ENCODE results near the gene TSPAN4.

TSPAN4 gene

DNA sequence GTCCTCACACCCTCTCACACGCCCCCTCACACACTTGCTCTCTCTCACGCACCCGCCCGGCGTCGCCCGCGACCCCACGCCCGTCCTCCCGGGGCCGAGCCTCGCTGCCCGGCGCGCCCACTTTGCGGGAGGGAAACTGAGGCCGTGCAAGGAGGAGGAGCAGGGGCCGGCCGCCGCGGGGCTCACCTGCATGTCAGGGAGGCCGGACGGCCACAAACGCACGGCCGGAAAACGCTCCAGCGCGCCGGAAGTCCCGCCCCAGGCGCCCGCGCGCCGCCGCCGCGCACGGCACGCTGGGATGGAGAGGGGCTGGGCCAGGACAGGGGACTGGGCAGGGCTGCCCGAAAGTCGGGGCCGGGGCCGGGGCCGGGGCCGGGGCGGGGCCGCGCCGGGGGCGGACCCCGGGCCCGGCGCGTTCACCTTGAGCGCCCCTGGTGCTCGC is 68.0 kb downstream of the TSPAN4 start, which contains the start of gene CHID1:
Gene CHID1, minus strand, starts transcription at position 222 of the 442 bp plus-strand sequence. CDS start 5,994 bp downstream, outside the sequence.
- H3K4me3 ChIP-seq = peak within 1 kb of the TSS; percentile 81 to 97 (median 91)
- H3K9ac ChIP-seq = peak within 1 kb of the TSS; percentile 90 to 98 (median 96)
- H3K36me3 ChIP-seq = peaks cover 0 to 38% (median 24%) of the 10 kb centered on the region in 11 experiments; a peak in 17 of 22 replicates
- no peaks in the 10 kb centered on the region for H3K27me3 ChIP-seq
- peaks cover 0 to 45% (median 38%) of the 10 kb centered on the region in 11 experiments; a peak in 19 of 22 replicates for H4K20me1 ChIP-seq
- H3K9me3 ChIP-seq (replicated peaks in 1 of 11) = no peaks in the 10 kb centered on the region
- H3K4me2 ChIP-seq = peak within 1 kb of the TSS; percentile 94 to 98 (median 96)
- peak within 1 kb of the TSS; percentile 92 to 97 (median 95) for H3K27ac ChIP-seq
- H3K4me1 ChIP-seq = peaks cover 31 to 68% (median 40%) of the 10 kb centered on the region in 10 experiments
- TF ChIP-seq Cebpa-rat (IDR thresholded peaks at IDR 0.05) = no peak

DNA sequence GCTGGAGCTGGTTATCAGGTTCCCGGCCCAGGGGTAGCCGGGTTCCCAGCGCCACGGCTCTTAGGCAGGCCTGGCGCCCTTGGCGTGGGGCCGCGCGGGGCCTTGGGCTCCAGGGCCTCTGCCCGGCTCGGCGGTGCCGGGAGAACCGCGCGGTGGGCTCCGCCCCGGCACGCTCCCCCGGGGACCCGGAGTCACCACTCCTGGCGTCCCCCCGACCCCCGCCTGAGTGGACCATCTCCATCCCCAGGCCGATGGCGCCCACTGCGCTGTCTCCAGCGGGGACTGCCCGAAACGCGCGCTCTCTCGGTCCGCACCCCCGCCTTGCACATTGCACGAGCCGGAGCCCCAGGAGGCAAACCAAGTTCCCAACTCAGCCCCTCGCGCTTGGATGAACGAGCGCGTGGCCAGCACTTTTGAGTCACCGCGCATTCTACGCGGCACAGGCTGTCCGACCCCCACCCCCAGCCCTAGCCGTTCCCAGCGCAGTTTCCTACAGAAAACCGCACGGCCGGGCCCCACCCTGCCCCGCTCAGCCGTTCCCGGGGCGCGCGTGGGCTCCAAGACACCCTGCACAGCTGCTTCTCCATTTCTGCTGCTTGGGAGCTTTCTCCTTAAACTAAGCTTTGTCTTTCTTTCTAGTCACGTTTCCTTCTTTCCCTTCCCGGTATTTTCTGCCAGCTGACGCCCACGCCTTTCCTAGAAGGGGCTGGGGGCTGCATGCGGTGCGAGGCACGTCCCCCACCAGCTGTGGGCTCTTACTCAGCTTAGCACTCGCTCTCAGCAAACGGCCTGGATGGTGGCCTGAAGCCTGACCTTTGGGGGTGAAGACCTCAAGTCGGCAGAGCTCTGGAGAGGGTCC is 68.6 kb downstream of the TSPAN4 start:
- peak overlapping the region; percentile 86 to 98 (median 94) for H3K4me2 ChIP-seq
- TF ChIP-seq Cebpa-rat (IDR thresholded peaks at IDR 0.05) = no peak
- peaks cover 26 to 74% (median 40%) of the 10 kb centered on the region in 10 experiments for H3K4me1 ChIP-seq
- H3K9me3 ChIP-seq (replicated peaks in 1 of 11) = no peaks in the 10 kb centered on the region
- H4K20me1 ChIP-seq = peaks cover 0 to 39% (median 32%) of the 10 kb centered on the region in 11 experiments; a peak in 19 of 22 replicates
- peak overlapping the region; percentile 90 to 98 (median 96) for H3K9ac ChIP-seq
- peak overlapping the region; percentile 81 to 97 (median 91) for H3K4me3 ChIP-seq
- peak overlapping the region; percentile 92 to 97 (median 95) for H3K27ac ChIP-seq
- H3K36me3 ChIP-seq = peaks cover 0 to 32% (median 20%) of the 10 kb centered on the region in 11 experiments; a peak in 16 of 22 replicates
- H3K27me3 ChIP-seq = no peaks in the 10 kb centered on the region

DNA sequence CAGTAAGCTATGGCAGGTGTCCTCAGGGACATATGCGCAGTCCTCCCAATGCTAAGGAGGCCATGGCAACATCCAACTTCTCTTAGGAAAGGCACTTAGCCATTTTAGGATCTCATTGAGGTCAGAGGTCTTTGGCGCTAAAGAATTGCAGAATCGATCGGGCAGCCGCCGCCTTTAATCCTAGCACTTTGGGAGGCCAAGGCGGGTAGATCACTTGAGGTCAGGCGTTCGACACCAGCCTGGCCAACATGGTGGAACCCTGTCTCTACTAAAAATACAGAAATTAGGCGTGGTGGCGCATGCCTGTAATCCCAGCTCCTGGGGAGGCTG is 69.2 kb downstream of the TSPAN4 start:
- H3K36me3 ChIP-seq = peaks cover 0 to 26% (median 15%) of the 10 kb centered on the region in 11 experiments; a peak in 14 of 22 replicates
- no peaks in the 10 kb centered on the region for H3K9me3 ChIP-seq (replicated peaks in 1 of 11)
- no peaks in the 10 kb centered on the region for H3K27me3 ChIP-seq
- peak overlapping the region; percentile 86 to 98 (median 94) for H3K4me2 ChIP-seq
- peaks cover 28 to 80% (median 42%) of the 10 kb centered on the region in 10 experiments for H3K4me1 ChIP-seq
- TF ChIP-seq Cebpa-rat (IDR thresholded peaks at IDR 0.05) = no peak
- H3K4me3 ChIP-seq = peak overlapping the region; percentile 81 to 97 (median 91); a peak in 17 of 20 replicates
- peak overlapping the region; percentile 92 to 97 (median 95) for H3K27ac ChIP-seq
- peaks cover 0 to 33% (median 26%) of the 10 kb centered on the region in 11 experiments; a peak in 19 of 22 replicates for H4K20me1 ChIP-seq
- peak overlapping the region; percentile 90 to 98 (median 96); a peak in 21 of 22 replicates for H3K9ac ChIP-seq

DNA sequence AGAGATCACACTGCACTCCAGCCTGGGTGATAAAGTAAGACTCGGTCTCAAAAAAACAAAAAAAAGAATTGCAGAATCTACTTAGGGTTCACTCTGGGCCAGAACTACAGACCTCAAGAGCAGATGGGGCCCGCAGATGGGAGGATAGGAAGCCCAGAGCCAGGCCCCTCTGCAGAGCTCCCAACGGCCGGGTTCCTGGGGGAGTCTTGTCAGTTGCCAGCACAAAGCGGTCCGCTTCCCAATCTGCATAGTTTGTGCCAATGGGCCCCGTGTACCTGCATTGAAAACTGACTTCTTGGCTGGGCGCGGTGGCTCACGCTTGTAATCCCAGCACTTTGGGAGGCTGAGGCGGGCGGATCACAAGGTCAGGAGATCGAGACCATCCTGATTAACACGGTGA is 69.6 kb downstream of the TSPAN4 start:
- no peak for TF ChIP-seq Cebpa-rat (IDR thresholded peaks at IDR 0.05)
- Histone ChIP-seq H3K9me3 (replicated peaks in 1 of 11) (no peaks in the 10 kb centered on the region), H3K27ac (peak overlapping the region in 9 of 11 experiments; percentile 92 to 97 (median 95); a peak in 8 of 22 replicates), H3K4me1 (peaks cover 31 to 84% (median 44%) of the 10 kb centered on the region in 10 experiments), H3K9ac (peak overlapping the region in 5 of 11 experiments; percentile 93 to 98 (median 96); a peak in 2 of 22 replicates), H3K4me2 (peak overlapping the region in 10 of 11 experiments; percentile 88 to 98 (median 94); a peak in 16 of 22 replicates), H4K20me1 (peaks cover 0 to 29% (median 22%) of the 10 kb centered on the region in 11 experiments; a peak in 19 of 22 replicates), H3K27me3 (no peaks in the 10 kb centered on the region), H3K36me3 (peaks cover 0 to 22% (median 15%) of the 10 kb centered on the region in 11 experiments; a peak in 10 of 22 replicates), H3K4me3 (no peak overlapping the region)

DNA sequence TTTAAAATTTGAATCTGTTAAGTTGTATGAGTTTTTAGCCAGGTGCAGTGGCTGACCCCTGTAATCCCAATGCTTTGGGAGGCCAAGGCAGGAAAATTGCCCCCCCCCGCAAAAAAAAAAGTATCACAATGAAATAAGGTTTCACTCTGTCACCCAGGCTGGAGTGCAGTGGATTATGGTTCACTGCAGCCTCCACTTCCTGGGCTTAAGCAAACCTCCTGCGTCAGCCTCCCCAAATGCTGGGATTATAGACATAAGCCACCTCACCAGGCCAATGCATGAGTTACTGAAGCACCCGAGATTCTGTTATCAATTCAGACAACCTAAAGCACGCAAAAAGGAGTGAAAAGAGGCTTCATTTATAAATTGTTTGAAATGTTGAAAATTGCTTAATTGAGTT is 70.4 kb downstream of the TSPAN4 start:
- Histone ChIP-seq H3K4me3 (no peak overlapping the region), H3K27ac (no peak overlapping the region), H3K4me2 (peak overlapping the region in 2 of 11 experiments; percentile 13 to 82; a peak in 2 of 22 replicates), H3K27me3 (no peaks in the 10 kb centered on the region), H3K36me3 (peaks cover 0 to 14% (median 8%) of the 10 kb centered on the region in 11 experiments; a peak in 9 of 22 replicates), H4K20me1 (peaks cover 0 to 21% (median 15%) of the 10 kb centered on the region in 11 experiments; a peak in 17 of 22 replicates), H3K9me3 (replicated peaks in 1 of 11) (no peaks in the 10 kb centered on the region), H3K4me1 (peaks cover 28 to 87% (median 40%) of the 10 kb centered on the region in 10 experiments), H3K9ac (no peak overlapping the region)
- TF ChIP-seq Cebpa-rat (IDR thresholded peaks at IDR 0.05) = no peak

DNA sequence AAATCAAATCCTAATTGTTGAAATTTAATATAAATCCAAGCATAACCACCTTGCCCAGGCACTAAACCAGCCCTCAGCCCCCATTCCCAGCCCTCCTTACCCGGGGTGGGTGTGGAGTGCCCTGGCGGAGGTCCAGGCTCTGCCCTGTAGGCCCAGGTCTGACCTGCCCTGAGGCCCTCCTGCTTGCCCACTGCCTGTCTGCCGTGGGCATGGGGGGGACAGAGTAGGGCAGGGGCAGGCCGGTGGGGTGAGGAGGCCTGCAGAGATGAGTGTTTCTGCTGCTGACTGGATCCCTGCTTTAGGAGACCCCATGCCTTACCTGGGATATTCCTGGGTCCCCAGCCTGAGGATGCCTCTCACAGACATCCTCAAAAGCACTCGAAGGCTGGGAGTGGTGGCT is 71.6 kb downstream of the TSPAN4 start:
- Histone ChIP-seq H3K27me3 (no peaks in the 10 kb centered on the region), H3K4me1 (peaks cover 17 to 76% (median 32%) of the 10 kb centered on the region in 10 experiments), H3K36me3 (peaks cover 0 to 3% (median under 1%) of the 10 kb centered on the region in 11 experiments; a peak in 4 of 22 replicates), H3K27ac (peak overlapping the region in 3 of 11 experiments; percentile 49 to 58 (median 53); a peak in 5 of 22 replicates), H3K4me3 (peak overlapping the region in 2 of 10 experiments; percentile 15 to 21; a peak in 1 of 20 replicates), H3K4me2 (peak overlapping the region in 3 of 11 experiments; percentile 67 to 82 (median 77); a peak in 6 of 22 replicates), H3K9me3 (replicated peaks in 1 of 11) (no peaks in the 10 kb centered on the region), H3K9ac (peak overlapping the region in 2 of 11 experiments; percentile 54; a peak in 2 of 22 replicates), H4K20me1 (peaks cover 0 to 11% (median 7%) of the 10 kb centered on the region in 11 experiments; a peak in 14 of 22 replicates)
- TF ChIP-seq Cebpa-rat (IDR thresholded peaks at IDR 0.05) = no peak

DNA sequence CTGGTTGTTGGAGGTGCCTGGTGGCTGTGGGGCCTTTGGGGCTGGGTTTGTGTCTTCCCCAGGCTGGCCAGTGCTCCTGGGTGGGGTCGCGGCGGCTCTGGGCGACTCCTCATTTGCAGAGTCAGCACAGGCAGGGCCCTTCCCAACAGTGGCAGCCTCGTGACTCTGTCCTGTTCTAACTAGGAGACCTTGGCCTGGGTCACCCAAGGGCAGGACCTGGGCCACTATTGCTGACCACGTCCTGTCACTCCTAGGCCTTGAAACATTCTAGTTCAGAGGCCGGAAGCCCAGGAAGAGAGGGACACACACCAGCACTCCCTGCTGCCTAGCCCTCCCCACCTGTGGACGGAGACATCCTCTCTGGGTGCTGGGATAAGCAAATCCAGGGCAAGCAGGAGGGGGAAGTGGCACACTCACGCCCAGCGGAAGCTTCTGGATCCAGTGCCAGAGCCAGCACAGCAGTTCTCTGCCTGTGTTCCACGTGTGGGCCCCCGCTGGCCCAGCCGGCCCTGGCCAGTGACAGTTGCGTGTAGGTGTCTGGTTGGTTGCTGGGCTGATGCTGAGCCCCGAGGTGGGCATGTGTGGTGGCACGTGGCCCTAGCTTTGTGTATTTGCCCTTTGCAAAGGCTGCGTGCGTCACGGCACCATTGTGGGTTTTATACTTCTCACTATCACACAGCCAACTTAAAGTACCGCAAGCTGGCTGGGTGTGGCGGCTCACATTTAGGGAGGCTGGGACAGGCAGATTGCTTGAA is 72.3 kb downstream of the TSPAN4 start:
- H3K9ac ChIP-seq = peak overlapping the region in 4 of 11 experiments; percentile 11 to 54 (median 34); a peak in 4 of 22 replicates
- no peaks in the 10 kb centered on the region for H3K27me3 ChIP-seq
- H3K27ac ChIP-seq = peak overlapping the region in 3 of 11 experiments; percentile 49 to 58 (median 53); a peak in 6 of 22 replicates
- H4K20me1 ChIP-seq = peaks cover 0 to 5% (median 0%) of the 10 kb centered on the region in 11 experiments; a peak in 7 of 22 replicates
- no peaks in the 10 kb centered on the region for H3K9me3 ChIP-seq (replicated peaks in 1 of 11)
- peak overlapping the region in 3 of 11 experiments; percentile 67 to 82 (median 77); a peak in 6 of 22 replicates for H3K4me2 ChIP-seq
- H3K4me3 ChIP-seq = no peak overlapping the region
- peaks cover 9 to 69% (median 25%) of the 10 kb centered on the region in 10 experiments for H3K4me1 ChIP-seq
- H3K36me3 ChIP-seq = no peaks in the 10 kb centered on the region
- TF ChIP-seq Cebpa-rat (IDR thresholded peaks at IDR 0.05) = no peak

All from BLaER1 treated with 17β-estradiol and CSF1 and Interleukin-3, amounts not matched to agents 10 nM and 100 nM (cell line).